HG02588 (cell line): ENCODE data around the gene TEKTIP1.
"Not testable (repeated sequence)": the region's sequence is repeated elsewhere in the genome, so short reads cannot be mapped to it uniquely, and the experiment has no call there.

Source experiments
- ATAC-seq: cut with Tn5 transposase; IDR thresholded peaks from one replicate; pipeline ENCODE4 v1.9.1; 2021; ENCODE audit warnings: mild to moderate bottlenecking, moderate library complexity; ENCODE audit not compliant: unreplicated experiment

The TEKTIP1 gene

DNA sequence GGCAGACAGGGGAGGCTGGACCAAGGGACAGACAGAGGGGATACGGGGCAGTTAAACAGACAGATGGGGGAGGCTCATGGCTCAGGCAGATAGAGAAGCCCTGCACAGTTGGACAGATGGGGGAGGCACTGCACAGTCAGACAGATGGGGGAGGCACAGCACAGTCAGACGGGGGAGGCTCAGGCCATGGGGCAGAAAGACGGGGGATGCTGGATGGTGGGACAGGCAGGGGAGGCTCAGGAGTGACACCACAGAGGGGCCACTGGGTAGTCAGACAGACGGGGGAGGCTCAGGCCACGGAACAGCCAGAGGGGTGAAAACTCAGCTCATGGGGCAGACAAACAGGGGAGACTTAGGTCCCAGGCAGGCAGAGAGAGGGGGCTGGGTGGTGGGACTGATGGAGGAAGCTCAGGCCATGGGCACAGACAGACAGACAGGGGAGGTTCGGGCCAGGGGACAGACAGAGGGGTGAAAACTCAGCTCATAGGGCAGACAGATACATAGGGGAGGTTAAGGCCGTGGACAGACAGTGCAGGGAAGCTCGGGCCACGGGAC lies 17.5 kb downstream of the TEKTIP1 start:
- no peak for ATAC-seq

DNA sequence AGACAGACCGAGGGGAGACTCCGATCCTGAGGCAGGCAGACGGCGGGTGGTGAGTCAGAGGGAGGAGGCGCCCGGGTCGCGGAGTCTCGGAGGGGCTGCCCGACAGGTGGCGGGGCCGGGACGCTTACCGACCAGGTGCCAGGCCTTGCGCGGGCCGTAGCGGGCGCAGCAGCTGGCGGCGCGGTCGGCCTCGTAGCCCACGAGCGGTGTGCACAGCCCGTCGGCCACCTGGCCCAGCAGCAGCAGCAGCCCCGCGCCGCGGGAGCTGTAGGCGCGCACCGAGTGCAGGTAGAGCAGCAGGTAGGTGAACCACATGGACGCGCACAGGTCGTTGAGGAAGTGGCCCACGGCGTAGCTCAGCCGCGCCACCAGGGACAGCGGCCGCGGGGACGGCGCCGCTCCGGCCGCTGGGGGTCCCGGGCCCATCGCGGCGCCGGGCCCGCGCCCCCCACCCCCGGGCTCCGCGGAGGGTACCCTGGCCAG lies 18.0 kb downstream of the TEKTIP1 start:
- ATAC-seq: peak; percentile 34

DNA sequence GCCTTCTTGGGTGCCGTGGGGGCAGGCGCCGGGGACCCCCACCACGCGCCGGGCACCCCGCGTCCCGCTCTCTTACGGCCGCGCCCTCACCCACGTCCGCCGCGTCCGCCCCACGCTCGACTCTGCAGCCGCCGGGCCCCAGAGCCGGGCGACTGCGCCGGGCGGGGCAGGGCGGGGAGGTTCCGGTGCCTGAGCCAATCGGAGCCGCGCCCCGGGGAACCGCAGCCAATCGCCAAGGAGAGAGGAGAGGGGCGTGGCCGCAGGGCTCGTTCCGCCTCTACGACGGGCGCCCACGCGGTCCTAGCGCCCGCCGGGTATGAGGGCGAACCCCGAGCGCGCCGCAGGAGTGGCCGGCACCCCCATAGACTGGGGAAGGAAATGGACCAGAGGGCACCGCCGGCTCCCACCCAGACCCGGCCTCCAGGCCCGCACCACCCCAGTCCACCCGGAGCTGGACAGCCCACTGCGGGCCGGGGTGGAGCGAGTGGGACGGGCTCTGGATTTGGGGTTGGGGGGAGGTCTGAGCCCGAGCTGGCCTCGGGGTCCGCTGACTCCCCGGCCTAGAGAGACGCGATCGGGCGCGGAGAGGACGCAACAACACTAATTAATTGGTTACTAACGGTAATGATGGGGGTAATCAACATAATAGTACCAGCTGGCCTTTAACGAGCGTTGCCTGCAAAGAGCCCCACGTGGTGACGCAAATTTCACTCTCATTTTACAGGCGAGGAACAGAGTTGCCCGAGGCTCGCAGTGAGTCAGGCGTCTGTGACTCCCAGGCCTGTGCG lies 18.7 kb downstream of the TEKTIP1 start, which contains the start of gene MFSD12:
MFSD12 (minus strand) TSS at position 126 of the 788 bp plus-strand sequence. CDS start 183 bp downstream, outside the sequence.
- peak; percentile 79 for ATAC-seq

DNA sequence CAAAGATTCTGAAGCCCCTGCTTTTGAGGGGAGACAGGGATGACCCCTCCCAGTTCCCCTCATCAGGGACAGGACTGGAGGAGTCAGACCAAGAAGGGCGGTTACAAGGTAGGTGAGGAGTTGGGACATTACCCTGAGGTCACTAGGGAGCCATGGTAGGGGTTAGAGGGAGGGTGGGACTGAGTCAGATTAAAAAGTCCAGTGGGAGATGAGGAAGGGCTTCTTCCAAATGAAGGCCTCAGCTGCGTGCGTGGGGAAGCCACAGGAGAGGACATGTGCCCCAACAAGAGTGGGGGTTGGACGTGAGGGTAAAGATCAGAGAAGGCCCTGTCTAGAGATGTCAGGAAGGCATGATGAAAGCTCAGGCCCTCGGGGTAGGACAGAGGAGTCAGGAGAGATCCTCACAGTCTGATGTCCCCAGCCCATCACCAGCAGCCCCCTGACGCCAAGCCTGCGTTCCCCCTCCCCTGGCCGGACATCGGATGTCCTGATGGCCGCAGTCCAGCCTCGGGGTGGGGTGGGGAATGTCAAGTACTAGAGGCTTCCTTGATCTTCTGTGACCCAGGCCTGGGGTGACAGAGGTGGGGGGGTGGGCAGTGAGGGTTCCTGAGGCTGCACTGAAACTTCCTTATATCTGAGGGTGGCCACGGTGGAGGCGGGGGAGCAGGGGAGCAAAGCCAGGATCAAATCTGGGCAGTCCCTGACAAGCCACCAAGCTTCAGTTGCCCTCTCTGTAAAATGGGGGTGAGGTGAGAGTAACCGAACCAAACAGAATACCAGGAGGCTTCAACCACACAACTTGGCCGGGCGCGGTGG lies 24.9 kb downstream of the TEKTIP1 start:
- ATAC-seq: no peak

DNA sequence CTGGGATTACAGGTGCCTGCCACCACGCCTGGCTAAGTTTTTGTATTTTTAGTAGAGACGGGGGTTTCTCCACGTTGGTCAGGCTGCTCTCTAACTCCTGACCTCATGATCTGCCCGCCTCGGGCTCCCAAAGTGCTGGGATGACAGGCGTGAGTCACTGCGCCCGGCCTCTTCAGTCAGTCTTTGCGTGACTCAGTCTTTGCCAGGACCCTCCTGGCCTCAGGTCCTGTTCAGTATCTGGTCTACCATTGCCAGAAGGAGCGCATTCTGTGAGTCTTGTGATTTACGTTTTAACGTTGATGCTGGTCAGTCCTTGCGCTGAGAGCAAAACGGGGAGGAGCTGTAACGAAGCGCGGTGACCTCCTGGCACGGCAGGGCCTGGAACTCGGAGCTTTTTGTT lies 26.2 kb downstream of the TEKTIP1 start:
- ATAC-seq: no peak

DNA sequence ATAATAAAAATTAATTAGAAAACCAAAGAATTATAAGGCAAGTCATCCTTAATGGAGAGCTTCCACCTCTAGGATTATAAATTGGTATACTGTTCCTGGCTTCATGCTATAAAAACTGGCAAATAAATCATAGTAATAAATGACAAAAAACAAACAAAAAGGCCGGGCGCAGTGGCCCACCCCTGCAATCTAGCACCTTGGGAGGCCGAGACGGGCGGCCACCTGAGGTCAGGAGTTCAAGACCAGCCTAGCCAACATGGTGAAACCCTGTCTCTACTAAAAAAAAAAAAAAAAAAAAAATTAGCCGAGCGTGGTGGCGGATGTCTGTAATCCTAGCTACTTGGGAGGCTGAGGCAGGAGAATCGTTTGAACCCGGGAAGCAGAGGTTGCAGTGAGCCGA lies 31.1 kb downstream of the TEKTIP1 start:
- not testable (repeated sequence) for ATAC-seq

DNA sequence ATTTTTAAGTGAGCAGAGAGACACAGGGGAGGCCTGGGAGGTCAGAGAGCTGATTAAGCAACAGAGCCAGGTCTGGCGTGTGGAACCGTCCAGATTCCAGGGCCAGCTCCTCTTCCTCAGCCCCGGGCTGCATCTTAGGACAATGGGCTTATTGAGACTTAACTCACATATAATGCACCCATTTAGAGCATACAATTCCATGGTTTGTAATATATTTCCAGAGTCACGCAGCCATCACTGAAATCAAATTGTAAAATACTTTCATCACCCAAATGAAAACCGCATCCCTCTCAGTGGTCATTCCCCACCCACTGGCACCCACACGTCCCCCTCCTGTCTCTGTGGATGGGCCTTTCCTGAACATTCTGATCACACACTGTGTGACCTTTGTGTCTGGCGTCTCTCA lies 31.6 kb downstream of the TEKTIP1 start:
- no peak for ATAC-seq

DNA sequence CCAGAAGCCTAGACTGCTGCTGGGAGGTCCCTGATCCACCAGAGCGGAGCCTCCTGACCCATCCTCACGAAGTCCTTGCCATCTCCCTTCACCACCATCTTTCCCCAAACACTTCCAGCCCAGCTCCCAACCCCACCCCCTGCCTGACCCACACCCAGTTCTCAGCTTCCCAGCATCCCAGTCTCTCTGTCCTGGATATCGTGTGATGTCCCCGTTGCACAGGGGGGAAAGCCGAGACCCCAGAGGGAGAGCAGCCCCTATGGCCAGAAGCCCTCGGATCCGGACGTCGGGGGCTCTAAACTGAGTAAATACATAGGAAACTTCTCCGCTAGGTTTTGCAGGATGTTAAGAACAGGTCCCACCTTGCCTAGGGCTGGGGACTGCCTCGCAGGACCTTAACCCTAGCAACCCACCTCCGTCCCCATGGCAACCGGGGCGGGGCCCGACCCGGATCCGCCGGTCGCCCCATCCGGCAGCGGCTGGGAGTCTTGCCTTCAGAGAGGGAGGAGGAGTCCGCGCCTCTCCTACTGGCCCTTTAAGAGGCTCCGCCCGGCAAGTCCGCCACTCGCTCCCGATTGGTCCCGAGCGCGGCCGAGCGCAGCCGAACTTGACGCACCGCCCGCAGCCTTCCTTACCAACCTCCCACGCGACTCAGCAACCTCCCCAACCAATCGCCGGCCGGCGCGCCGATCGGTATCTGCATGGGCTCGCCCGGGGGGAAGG lies 33.3 kb downstream of the TEKTIP1 start:
- peak; percentile 83 for ATAC-seq

DNA sequence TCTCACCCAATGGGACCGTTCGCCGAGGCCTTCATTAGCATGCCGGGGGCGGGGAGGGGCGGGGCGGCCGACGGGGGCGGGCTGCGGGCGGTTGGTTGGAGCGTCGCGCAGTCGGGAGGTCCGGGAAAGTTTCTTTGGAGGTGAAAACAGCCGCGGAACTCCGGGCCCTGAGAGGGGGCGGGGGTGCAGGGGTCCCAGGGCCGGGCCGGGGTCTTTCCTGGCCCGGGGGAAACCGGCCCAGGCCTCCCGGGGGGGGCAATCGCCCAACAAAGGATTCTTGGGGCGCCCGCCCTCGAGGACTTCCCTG lies 33.8 kb downstream of the TEKTIP1 start, which contains the start of gene HMG20B:
HMG20B (plus strand) TSS at position 90 of the 307 bp plus-strand sequence. CDS start 366 bp downstream, outside the sequence.
- ATAC-seq: no peak

DNA sequence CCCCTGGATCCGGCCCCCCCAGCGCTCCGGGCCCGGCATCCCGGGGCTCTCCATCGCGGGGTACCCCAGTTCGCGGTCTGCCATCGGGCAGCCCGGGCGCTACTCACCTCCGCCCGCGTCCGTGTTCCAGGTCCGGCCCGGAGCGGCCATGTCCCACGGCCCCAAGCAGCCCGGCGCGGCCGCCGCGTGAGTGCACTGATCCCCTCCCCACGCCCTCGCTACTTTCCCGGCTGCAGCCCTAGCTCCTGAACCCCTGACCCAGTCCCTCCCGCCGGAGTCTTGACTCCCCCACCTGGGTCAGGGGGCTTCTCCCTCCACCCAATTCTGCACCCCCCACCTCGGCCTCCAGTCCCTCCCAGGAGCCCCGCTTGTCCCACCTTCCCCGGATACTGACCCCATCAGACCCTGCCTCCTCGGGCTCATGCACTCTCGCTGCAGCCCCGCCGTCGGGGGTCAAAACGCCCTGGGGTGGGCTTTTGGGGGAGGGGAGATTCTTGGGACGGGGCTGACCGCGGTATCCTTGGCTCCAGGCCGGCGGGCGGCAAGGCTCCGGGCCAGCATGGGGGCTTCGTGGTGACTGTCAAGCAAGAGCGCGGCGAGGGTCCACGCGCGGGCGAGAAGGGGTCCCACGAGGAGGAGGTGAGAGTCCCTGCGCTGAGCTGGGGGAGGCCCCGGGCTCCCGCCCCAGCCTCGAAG lies 34.3 kb downstream of the TEKTIP1 start:
- no peak for ATAC-seq

DNA sequence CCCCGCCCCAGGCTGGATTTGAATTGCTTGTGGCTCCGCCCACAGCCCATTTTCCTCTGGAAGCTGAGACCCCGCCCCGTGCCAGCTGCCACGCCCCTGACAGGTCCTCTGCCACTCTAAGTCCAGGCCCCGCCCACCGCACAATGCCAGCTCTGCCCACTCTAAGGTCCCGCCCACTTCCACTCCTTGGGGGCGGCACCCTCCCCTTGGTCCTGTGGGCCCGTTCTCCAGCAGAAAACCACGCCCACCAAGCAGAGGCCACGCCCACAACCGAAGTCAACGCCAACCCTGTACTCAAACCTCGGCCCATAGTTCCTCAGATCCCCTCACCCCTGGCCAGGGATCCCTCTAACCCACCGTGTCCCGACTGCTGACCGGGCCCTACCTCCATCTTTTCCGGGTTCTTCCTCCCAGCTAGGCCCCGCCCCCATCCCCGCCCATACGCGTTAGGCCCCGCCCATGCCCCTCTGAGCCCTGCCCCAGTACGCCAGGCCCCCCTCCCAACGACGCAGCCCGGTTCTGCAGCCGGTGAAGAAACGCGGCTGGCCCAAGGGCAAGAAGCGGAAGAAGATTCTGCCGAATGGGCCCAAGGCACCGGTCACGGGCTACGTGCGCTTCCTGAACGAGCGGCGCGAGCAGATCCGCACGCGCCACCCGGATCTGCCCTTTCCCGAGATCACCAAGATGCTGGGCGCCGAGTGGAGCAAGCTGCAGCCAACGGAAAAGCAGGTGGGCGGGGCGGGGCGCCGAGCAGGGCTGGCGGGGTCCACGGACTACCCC lies 35.1 kb downstream of the TEKTIP1 start:
- ATAC-seq: no peak

DNA sequence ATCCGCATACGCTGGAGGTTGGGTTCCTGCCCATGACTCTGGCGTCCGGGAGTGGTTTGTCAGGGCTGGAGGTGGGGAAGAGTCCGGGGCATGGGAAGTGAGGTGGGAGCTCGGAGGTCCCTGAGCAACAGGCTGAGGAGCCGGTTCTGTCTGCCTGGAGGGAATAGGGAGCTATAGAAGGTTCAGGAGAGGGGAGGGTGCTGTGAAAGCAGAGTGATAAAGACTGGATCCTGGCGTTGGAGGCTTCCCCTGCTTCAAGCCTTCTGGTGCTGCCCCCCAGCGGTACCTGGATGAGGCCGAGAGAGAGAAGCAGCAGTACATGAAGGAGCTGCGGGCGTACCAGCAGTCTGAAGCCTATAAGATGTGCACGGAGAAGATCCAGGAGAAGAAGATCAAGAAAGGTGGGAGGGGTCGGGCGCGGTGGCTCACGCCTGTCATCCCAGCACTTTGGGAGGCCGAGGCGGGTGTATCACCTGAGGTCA lies 36.3 kb downstream of the TEKTIP1 start:
- ATAC-seq: no peak

DNA sequence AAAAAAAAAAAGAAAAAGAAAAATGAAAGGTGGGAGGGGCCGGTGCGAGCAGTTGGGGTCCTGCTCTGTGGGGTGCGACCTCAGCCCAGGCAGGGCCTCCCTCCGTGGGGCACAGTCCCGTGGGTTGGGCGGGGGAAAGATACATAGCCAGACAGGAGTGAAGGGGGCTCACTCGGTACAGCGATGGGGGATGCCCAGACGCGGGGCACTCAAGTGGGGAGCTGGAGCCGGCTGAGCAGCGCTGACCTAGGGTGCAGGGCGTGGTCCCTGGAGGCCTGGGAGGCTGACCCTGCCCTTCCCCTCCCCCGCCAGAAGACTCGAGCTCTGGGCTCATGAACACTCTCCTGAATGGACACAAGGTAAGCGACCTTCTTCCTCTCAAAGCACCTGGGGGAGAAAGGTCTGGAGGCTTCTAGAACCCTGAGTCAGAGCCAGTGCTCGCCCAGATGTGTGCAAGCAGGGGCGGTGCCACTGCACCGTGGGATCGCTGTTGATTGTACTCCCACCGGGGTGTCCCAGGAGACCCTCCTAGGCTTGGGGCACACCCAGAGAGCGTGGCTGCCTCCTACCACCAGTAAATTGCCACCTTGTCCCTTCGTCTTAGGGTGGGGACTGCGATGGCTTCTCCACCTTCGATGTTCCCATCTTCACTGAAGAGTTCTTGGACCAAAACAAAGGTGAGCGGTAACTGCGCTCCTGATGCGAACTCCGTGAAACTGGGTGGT lies 37.1 kb downstream of the TEKTIP1 start:
- ATAC-seq: no peak

DNA sequence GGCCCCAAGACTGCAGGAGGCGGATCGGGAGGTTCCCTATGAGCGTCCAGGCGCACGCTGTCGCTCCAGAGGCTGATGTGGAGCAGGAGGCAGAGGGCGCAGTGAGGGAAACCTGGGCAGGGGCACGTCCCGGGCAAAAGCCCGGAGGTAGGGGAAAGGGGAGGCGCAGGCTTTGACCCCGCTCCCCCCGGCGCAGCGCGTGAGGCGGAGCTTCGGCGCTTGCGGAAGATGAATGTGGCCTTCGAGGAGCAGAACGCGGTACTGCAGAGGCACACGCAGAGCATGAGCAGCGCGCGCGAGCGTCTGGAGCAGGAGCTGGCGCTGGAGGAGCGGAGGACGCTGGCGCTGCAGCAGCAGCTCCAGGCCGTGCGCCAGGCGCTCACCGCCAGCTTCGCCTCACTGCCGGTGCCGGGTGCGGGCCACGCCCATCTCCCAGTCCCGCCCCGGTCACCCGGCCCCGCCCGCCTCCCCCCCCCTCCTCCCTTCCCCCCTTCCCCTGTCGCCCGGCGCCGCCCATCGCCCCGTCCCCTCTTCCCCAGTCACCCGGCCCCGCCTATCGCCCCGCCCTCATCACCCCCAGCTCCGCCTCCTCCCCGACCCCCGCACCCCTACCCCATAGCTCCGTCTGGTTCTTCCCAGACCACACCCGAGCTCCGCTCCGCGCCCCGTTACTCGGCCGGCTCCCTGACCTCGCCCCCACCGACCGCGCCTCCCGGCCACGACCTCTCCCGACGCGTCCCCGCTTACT lies 37.9 kb downstream of the TEKTIP1 start:
- no peak for ATAC-seq

DNA sequence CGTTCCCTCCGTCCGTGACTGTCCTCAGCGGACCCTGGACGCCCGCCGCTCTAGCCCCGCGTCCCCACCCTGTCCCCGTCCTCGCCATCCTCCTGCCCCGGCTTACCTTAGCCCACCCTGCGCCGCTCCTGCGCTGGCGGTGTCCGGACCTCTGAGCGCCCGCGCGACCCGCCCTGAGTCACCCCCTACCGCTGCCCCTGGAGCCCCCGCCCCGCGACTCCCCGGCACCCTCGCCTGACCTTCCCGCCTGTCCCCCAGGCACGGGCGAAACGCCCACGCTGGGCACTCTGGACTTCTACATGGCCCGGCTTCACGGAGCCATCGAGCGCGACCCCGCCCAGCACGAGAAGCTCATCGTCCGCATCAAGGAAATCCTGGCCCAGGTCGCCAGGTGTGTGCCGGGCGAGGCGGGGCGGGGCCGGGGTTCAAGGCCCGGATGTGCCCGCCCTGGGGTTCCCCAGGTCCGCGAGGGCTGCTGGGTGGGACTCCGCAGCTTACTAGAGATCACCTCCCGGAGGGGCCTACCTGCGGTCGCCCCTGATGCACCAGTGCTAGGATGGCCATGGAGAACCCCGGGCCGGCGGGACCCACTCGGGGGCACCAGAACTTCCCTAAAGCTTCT lies 38.9 kb downstream of the TEKTIP1 start:
- ATAC-seq: no peak

DNA sequence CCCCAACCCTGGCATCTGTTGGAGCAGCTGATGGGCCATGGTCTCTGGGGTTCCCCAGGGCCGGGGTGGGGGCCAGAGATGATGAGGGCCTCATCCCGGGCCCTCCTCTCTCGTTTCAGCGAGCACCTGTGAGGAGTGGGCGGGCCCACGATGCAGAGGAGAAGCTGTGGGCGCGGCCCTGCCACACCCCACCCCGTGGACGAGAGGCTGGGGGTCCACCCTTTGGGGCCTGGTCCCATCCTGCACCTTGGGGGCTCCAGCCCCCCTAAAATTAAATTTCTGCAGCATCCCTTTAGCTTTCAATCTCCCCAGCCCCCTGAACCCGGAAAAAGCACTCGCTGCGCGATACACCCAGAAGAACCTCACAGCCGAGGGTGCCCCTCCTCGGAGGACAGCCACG lies 39.4 kb downstream of the TEKTIP1 start:
- no peak for ATAC-seq

DNA sequence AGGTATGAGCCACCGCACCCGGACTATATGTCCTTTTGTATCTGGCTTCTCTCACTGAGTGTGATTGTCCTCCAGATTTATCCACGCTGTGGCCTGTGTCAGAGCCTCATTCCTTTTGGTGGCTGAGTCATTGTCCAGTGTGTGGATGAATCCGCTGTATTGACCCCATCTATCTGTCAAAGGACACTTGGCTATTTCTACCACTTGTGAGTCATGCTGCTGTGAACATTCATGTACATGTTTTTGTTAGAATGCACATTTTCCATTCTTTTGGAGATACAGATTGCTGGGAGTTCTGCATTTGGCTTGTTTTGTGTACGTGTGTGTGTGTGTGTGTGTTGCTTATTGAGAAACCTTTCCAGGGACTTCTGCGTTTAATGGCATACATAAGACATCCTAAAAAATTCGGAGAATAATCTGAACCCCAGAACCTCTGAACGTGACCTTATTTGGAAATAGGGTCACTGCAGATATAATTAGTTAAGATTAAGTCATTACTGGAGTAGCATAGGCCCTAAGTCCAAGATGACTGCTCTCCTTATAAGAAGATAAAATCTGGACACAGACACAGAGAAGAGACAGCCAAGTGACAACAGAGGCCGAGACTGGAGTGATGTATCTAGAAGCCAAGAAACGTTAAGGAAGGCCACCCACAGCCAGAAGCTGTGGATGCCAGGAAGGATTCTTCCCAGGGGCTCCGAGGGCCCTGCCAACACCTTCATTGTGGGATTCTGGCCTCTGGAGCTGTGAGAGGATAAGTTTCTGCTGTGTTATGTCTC lies 41.4 kb downstream of the TEKTIP1 start:
- no peak for ATAC-seq
